ENCODE measurements around the gene ZRSR2. TPM values are rescaled to one million over a fixed set of nuclear protein-coding genes. Genes with fewer than 3 reads are reported as not detected.

Gene ZRSR2
- total and polyA plus RNA-seq, 2 of the 8 experiments (the other 6 are each of a cell fraction or from before 2014, with no cell fraction given) = 3.9 to 6.9 TPM

DNA sequence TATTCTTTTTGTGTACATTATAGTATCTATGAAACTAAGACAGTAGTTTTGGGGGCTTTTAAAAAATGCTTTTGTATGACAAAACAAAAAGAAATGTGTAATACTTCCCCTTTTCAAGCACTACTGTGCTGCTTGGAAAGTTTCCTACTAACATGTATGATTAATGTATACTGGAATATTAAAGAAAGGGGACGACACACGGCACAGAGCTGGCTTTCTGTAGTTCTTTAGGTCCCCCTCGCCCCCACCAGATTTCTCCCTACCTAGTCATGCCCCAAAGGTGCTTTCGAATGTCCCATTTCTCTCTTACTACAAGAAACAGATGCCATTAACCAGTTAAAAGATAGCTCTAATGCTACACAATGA is 65.9 kb downstream of the ZRSR2 start:
- CTCF ChIA-PET (ENCODE audit: partially characterized antibody) = no interaction called here
- Histone ChIP-seq H3K23me2 (ENCODE audit: low read depth, low read length) (peaks cover 8% of the 10 kb centered on the region; the same call in 1 of the 2 replicates), H4K20me1 (replicated peaks in 1 of 2; ENCODE audit: control insufficient read depth in 1 of 2, insufficient read depth in 2 of 2, low read length in 2 of 2) (peaks cover 0 to 3% of the 10 kb centered on the region in 2 experiments), H4K8ac (ENCODE audit: extremely low read depth, insufficient read depth, low read length) (no peak overlapping the region), H3K9me3 (ENCODE audit: insufficient read depth in 2 of 2, low read depth in 1 of 2, low read length in 1 of 2) (no peaks in the 10 kb centered on the region), H4K5ac (ENCODE audit: insufficient read length, low read depth, low read length) (no peak overlapping the region), H2BK12ac (ENCODE audit: low read depth, low read length) (no peak overlapping the region), H2BK5ac (ENCODE audit: low read depth, low read length) (no peak overlapping the region), H3K4me3 (ENCODE audit: extremely low read depth in 1 of 4, insufficient read depth in 2 of 4, low read depth in 3 of 4, low read length in 4 of 4) (peak overlapping the region in 2 of 4 experiments; percentile 82 to 99; a peak in 3 of 8 replicates), H3K4ac (replicated peaks; ENCODE audit: insufficient read length, low read depth, low read length) (no peak overlapping the region), H3K27ac (ENCODE audit: low read depth, low read length) (no peak overlapping the region), H3K9ac (replicated peaks in 1 of 4; ENCODE audit: extremely low read depth in 1 of 4, low read depth in 3 of 4, low read length in 3 of 4) (no peak overlapping the region; a peak in 1 of 7 replicates), H3K27me3 (replicated peaks in 1 of 4; ENCODE audit: control insufficient read depth in 3 of 4, extremely low read depth in 1 of 4, insufficient read depth in 3 of 4, low read length in 3 of 4) (no peaks in the 10 kb centered on the region), H2AFZ (ENCODE audit: low read length) (no peak overlapping the region), H2AK5ac (ENCODE audit: low read depth, low read length) (no peak overlapping the region), H3K56ac (replicated peaks; ENCODE audit: insufficient read length, low read depth, low read length) (no peak overlapping the region), H3K36me3 (ENCODE audit: control insufficient read depth in 2 of 4, insufficient read depth in 4 of 4, low read length in 3 of 4) (peaks cover 0 to 26% (median 2%) of the 10 kb centered on the region in 4 experiments; a peak in 2 of 8 replicates), H2BK20ac (ENCODE audit: low read length) (no peak overlapping the region), H3K4me1 (replicated peaks in 1 of 4; ENCODE audit: control insufficient read depth in 3 of 4, insufficient read depth in 4 of 4, low read length in 3 of 4) (peaks cover 0 to 2% (median 0%) of the 10 kb centered on the region in 4 experiments; a peak in 2 of 7 replicates), H3K18ac (ENCODE audit: extremely low read depth, low read length) (no peak overlapping the region), H3K14ac (ENCODE audit: insufficient read length) (no peak overlapping the region), H3K79me2 (ENCODE audit: control insufficient read depth in 1 of 2, insufficient read depth in 2 of 2, low read length in 2 of 2) (peaks cover 8 to 31% of the 10 kb centered on the region in 2 experiments), H2BK15ac (ENCODE audit: low read length) (no peak overlapping the region), H3K23ac (ENCODE audit: insufficient read length) (no peak overlapping the region), H3K4me2 (ENCODE audit: insufficient read depth in 1 of 2, low read depth in 2 of 2, low read length in 2 of 2) (peak overlapping the region; percentile 32 to 88; a peak in 3 of 4 replicates), H4K91ac (replicated peaks; ENCODE audit: insufficient read length, low read length) (no peak overlapping the region), H3K79me1 (ENCODE audit: low read depth, low read length) (no peaks in the 10 kb centered on the region), H2BK120ac (replicated peaks; ENCODE audit: low read depth, low read length) (no peak overlapping the region)
- TF ChIP-seq EP300 (IDR thresholded peaks at IDR 0.05; ENCODE audit: borderline replicate concordance in 1 of 2, low read depth in 2 of 2, low read length in 2 of 2) = no peak
- TF ChIP-seq, protein P1, sequence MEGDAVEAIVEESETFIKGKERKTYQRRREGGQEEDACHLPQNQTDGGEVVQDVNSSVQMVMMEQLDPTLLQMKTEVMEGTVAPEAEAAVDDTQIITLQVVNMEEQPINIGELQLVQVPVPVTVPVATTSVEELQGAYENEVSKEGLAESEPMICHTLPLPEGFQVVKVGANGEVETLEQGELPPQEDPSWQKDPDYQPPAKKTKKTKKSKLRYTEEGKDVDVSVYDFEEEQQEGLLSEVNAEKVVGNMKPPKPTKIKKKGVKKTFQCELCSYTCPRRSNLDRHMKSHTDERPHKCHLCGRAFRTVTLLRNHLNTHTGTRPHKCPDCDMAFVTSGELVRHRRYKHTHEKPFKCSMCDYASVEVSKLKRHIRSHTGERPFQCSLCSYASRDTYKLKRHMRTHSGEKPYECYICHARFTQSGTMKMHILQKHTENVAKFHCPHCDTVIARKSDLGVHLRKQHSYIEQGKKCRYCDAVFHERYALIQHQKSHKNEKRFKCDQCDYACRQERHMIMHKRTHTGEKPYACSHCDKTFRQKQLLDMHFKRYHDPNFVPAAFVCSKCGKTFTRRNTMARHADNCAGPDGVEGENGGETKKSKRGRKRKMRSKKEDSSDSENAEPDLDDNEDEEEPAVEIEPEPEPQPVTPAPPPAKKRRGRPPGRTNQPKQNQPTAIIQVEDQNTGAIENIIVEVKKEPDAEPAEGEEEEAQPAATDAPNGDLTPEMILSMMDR (IDR thresholded peaks at IDR 0.05; ENCODE audit: control extremely low read depth in 1 of 3, insufficient read depth in 1 of 3, low read depth in 1 of 3, low read length in 3 of 3) = no peak
- TF ChIP-seq SAP30 (IDR thresholded peaks at IDR 0.05; ENCODE audit: insufficient read depth, insufficient replicate concordance, low read length) = no peak
- TF ChIP-seq NRF1 (IDR thresholded peaks at IDR 0.05; ENCODE audit: low read depth, low read length) = no peak
- POLR2A ChIA-PET (ENCODE audit: partially characterized antibody) = interaction anchor here (0.8 to 1.2 kb wide), 4 partner anchors 21 to 124 kb away, joined by 3 read pairs; no protein-coding TSS in a partner anchor
- no peak for FAIRE-seq
- no peak for DNase-seq (ENCODE audit: low read depth in 1 of 2, low spot score in 2 of 2)
- 45% methylated on average over 4 of the region's 4 CpGs; no CpG with 5 or more reads in 1 of the 2 experiments for WGBS, 2 experiments (ENCODE audit: extremely low coverage in 1 of 2, insufficient coverage in 1 of 2, insufficient read length in 1 of 2, insufficient replicate concordance in 2 of 2, low coverage in 1 of 2, low lambda C conversion rate in 2 of 2, missing lambda C conversion rate in 1 of 2)

Measured in H1 (cell line).